OCI-M2 (cell line): Measurements from ENCODE around the gene SMG6.

Experiments used
- DNase-seq: peaks from one replicate; lab custom pipeline; 2025; ENCODE audit not compliant: unreplicated experiment; lab: John Stamatoyannopoulos, UW

SMG6 gene

GRCh38 chr17:2084036-2084765 lies 219.4 kb downstream of the SMG6 start:
- DNase-seq = no peak

DNA sequence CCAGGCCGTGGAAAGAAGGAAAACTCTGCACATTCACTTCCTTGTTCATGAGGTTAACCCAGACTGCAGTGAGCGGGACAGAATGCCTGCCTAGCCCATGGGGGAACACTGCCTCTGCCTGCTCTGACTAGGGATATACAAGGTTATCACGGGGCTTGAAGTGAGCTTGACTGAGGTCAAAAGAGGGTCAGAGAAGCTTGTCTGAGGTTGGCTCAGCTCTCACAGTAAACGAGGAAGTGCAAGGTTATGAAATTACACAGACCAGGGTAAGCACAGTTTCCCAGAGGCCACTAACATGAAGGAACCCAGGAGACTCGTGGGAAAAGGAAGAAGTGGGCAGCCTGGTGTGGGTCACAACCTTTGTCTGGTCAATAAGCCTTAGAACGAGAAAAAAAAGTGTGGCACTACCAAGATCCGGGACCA lies 220.0 kb downstream of the SMG6 start:
- no peak for DNase-seq

DNA sequence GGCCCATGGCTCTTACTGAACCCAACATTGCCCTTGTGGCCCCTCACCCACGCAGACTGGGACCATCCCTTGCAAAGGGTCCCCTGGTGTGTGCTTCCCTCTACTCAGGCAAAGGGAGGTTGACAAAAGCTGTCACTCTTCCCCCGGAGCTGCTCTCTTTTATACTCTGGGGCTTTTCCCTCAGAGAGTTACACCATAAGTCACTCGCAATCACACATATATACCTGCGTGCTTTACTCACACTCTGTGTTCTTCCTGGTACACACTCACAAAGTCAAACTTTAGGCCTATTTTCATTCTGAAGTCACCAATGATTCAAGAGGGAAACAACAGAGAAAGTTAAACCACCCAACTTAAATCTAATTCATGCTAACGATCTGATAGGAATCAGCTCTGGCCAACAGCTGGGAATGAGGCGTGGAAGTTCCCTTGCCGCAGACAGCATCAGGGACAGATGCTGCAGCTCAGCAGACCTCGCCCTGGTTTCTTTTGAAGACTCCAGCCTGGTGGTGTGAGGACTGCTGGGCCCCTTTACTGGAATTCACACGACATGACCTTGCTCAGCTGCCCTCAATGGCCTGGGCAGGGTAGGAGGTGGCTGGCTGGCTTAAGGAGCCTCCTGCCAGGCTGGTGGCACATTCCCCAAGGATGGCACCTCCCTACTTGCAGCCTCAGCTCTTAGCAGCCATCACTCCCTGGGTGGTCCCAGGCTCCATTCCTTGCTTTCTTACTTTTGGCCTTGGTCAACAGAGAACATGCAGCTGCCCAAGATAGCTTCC lies 221.4 kb downstream of the SMG6 start:
- DNase-seq = no peak

GRCh38 chr17:2081564-2081963 lies 222.0 kb downstream of the SMG6 start:
- no peak for DNase-seq

DNA sequence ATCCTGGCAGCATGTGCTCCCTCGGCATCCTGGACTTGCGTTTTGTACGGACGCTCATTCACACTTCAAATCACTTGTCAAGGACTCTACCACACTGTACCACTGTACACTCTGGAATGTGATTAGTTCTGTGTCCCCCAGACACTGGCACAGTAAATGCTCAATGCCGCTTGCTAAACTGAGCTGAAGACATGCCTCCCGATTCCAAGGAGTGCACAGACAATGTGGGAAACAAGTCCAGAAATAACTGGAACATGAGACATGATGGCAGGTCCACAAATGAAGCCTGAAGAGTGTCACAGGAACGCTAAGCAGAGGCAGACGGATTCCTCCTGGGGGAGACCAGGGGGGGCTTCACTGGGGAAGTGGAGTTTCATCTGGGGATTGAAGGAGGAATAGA lies 226.5 kb downstream of the SMG6 start:
- no peak for DNase-seq

- DNase-seq = no peak
Measured at GRCh38 chr17:2076087-2076984, 227.2 kb downstream of the SMG6 start.

- DNase-seq = no peak
Measured at GRCh38 chr17:2075336-2076086, 228.1 kb downstream of the SMG6 start.

DNA sequence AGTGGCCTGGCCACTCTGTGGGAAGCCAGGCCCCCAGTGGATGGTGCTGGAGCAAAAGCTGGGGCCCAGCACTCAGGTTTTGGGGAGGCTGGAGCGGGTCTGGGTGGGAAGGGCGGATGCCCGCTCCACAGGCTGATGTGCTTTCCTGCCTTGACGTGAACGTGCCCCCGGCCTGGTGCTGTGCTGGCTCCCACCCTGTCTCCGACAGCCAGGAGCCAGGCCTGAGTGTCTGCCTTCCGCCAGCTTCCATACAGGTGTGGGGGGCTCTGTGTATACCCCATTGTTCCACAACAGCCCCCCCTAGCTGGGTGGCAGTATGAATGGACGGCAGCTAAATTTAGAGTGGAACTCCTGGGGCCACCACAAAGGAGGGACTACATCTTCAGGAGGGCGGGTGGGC lies 228.7 kb downstream of the SMG6 start:
- no peak for DNase-seq

- DNase-seq = no peak
Measured at GRCh38 chr17:2071455-2072281, 231.9 kb downstream of the SMG6 start.

DNA sequence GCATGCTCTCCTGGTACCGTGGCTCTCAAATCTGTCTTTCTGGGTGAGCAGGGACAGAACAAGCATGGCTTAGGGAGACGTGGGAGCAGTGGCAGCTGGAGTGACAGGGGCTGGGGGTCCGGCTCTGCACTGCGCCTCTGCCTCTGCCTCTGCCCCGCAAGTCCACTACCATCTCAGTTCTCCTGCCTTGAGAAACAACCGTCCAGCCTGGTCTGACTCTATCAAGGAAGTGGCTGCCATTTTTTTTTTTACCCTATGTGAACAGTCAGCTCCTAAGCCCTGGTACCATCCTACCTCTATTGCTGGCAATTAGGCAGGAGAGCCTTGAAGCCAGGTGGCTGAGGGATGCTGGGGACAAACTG lies 232.6 kb downstream of the SMG6 start:
- DNase-seq = no peak

DNA sequence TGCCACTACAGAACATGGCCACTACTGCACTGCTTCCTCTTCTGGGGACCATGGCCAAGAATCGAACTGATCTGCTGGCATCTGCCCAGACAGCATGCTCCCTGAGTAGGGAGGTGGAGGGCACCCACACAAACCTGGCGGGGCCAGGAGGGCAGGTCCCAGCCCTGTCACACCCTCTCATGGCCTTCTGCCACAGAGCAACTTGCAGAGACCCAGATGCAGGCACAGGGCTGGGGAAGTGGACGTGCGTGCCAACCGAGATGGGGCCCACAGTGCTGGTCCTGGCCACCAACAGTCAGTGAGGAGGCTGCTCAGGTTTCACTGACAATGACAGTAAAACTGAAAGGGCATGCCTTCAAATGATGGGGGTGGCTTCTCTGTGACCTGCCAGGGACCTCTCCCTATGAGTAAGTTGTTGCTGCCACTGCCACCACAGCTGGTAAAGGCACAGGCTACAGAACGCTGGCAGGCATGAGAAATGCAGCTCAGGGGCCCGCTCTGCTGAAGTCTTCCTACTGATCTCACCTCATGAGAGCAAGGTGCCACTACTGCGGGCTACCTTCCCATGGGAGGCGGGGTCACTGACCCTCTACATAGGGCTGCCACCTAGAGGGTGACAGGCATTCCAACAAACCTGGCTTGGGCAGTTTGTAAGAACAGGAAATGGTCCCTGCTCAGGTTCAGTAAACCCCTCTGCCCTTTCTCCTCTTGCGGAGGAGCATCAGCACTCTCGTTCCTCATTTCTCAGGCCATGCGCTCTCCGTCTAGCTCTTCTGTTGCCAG lies 233.2 kb downstream of the SMG6 start:
- DNase-seq = no peak

DNA sequence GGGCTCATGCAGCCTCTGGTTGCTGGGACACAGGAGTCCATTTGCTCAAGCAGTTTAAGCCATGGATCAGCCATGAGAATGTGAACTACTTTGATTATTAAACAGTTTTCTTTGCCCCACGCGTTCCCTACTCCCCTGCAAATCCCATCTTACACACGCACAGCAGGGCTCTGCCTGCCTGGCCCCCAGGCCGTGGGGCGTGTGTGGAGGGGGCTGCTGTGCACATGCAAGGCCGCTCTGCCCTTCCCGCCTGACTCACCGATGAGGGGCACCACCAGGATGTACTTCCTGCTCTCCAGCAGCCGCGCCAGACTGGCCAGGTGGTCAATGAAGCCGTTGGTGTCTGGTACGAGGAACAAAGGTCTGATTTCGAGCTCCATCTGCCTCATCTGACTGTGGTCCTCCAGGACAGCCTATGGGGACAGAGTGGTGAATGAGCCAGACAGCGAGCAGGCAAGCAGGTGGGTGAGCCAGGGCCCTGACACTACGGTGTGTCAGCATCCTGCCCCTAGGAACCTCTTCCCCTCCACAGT lies 235.0 kb downstream of the SMG6 start:
- DNase-seq = no peak

DNA sequence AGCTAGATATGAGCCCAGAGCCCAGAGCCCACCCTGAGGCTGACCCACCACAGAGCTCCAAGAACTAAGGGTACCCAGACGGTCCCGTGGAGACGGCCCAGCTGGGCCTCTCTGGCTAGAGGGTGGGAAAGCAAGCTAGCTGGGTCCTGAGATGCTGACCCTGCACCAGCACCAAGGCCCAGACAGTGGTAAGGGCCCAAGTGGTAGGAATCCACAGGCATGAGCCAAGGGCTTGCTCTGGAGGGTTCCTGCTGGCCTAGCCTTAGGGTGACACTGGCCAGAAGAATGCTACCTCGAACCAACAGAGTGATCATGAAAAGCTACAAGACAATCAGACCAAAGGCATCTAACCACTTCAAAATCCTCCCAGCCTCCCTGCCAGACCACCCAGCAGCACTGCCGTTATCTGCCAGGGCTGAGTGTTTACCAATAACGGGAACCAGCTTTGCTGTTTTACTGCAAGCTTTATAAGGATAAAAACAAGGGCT lies 235.5 kb downstream of the SMG6 start:
- no peak for DNase-seq

- DNase-seq = no peak
Measured at GRCh38 chr17:2067608-2068024, 236.0 kb downstream of the SMG6 start.

DNA sequence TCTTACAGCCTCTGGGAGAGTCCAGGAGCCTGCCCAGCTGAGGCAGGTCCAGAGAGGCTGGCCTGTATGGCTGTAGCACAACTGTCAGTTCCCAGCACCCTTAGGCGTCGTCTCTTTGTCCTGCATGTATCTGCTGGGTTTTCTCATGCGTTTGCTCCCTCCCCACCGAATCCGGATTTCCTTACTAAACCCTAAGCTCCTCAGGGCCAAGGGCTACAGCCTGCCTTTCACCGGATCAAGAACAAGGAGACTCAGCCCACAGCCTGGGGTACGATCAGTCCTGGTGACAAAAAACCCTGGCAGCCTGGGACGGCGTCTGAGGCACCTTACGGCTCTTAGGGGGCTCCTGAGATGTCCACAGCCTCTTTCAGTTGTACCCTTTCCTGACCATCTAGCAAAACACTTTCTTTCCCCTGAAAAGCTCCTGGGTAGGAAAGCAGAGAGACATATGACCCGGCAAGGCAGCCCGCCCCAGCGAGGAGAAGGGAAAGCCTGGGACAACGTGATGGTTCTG lies 236.5 kb downstream of the SMG6 start:
- DNase-seq = no peak

GRCh38 chr17:2065949-2066400 lies 237.6 kb downstream of the SMG6 start:
- DNase-seq = no peak

DNA sequence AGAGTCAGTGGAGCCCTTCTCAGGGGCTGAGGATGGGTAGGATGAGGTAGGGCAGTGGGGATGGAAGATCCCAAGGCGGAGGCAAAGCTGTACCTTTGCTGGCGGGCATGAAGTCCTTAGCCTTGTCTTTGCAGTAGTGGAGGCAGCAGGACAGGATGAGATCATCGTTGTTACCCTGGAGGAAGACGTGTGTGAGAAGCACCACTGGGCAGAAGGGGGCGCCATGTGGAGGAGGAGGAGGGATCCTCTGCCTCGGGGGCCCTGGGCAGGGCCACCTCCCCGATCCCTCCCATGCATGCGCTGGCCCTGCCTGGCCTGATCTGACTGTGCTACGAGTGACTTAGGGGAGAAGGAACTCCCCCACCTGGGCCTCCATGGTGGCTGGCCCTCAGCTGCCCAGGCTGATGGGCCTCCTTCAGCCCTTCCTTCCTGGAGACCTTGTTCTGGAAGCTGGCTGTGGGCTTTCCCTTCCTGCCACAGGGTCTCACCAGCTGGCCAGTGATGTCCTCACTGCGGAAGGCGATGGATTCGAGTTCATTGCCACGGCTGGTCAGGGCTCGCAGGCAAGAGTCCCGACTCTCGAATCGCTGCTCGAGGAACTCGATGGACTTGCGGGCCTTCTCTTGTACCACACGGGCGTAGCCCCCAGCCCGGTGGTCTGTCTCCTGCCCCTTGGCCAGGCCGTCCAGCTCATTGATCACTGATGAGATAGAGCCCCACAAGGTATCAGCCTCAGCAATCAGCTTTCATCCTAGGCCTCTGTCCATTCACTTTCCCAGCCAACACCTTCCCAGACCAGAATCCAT lies 238.4 kb downstream of the SMG6 start:
- no peak for DNase-seq

GRCh38 chr17:2064520-2064971 lies 239.0 kb downstream of the SMG6 start:
- DNase-seq = no peak
